PC-9 (cell line): ENCODE measurements around the gene PRR23C. TPM values are rescaled to one million over a fixed set of nuclear protein-coding genes. Genes with fewer than 3 reads are reported as not detected.
"Not testable (repeated sequence)": the region's sequence is repeated elsewhere in the genome, so short reads cannot be mapped to it uniquely, and the experiment has no call there.

ENCODE experiments used
- BruUV-seq: library from RNA; stranded (reverse); fragments of 400-500 nt; replicated peaks from 2 replicates; lab custom pipeline; 2021; lab: Mats Ljungman, UMichigan
- CTCF ChIA-PET: fragments of 300-600 bp; sonication (Branson Sonifier 250); formaldehyde crosslinking; loops from one replicate; lab custom pipeline; 2022; ENCODE audit warnings: antibody characterized with exemption; lab: Charles Lee
- POLR2A ChIA-PET: fragments of 300-600 bp; sonication (Branson Sonifier 250); formaldehyde crosslinking; loops from one replicate; lab custom pipeline; 2022; ENCODE audit warnings: antibody characterized with exemption; ENCODE audit not compliant: unreplicated experiment; lab: Charles Lee
- DNase-seq, 2 experiments: peaks; one replicate each; pipeline versions ENCODE4 v3.0.0 to v3.0.0-alpha.2; 2015 to 2022; ENCODE audit warnings: mixed read lengths in 1 of 2
- H2AFZ ChIP-seq: fragments of 200-600 bp; sonication (generic); 2 replicates; pipeline ENCODE4 v1.8.1; 2017; ENCODE audit warnings: antibody characterized with exemption
- H3F3A ChIP-seq: fragments of 200-600 bp; sonication (generic); 2 replicates; pipeline ENCODE4 v1.8.1; 2017; ENCODE audit warnings: antibody characterized with exemption, mild to moderate bottlenecking, low read depth; ENCODE audit not compliant: insufficient read depth
- H3K27ac ChIP-seq: fragments of 200-600 bp; sonication (generic); 2 replicates; pipeline ENCODE4 v1.6.1; 2016; ENCODE audit warnings: mixed run types
- H3K27me3 ChIP-seq: fragments of 200-600 bp; sonication (generic); 2 replicates; pipeline ENCODE4 v1.6.1; 2016; ENCODE audit warnings: low read depth, mixed run types; ENCODE audit not compliant: insufficient read depth
- H3K36me3 ChIP-seq: fragments of 200-600 bp; sonication (generic); 2 replicates; pipeline ENCODE4 v1.6.1; 2016; ENCODE audit warnings: low read depth, mixed run types
- H3K4me1 ChIP-seq: fragments of 200-600 bp; sonication (generic); replicated peaks from 2 replicates; pipeline ENCODE4 v1.6.1; 2016; ENCODE audit warnings: mixed run types; ENCODE audit not compliant: insufficient read depth
- H3K4me2 ChIP-seq: fragments of 200-600 bp; sonication (generic); 2 replicates; pipeline ENCODE4 v1.6.1; 2017; ENCODE audit warnings: mixed run types
- H3K4me3 ChIP-seq: fragments of 200-600 bp; sonication (generic); 2 replicates; pipeline ENCODE4 v1.6.1; 2016; ENCODE audit warnings: mixed run types
- H3K79me2 ChIP-seq: fragments of 200-600 bp; sonication (generic); 2 replicates; pipeline ENCODE4 v1.6.1; 2017; ENCODE audit warnings: low read depth, mixed run types
- H3K9me2 ChIP-seq: fragments of 200-600 bp; sonication (generic); 2 replicates; pipeline ENCODE4 v1.8.1; 2017; ENCODE audit warnings: mild to moderate bottlenecking; ENCODE audit not compliant: insufficient read depth
- H3K9me3 ChIP-seq: fragments of 200-600 bp; sonication (generic); 2 replicates; pipeline ENCODE4 v1.8.1; 2016; ENCODE audit warnings: low read depth; ENCODE audit not compliant: insufficient read depth
- H4K20me1 ChIP-seq: fragments of 200-600 bp; sonication (generic); 2 replicates; pipeline ENCODE4 v1.8.1; 2017; ENCODE audit not compliant: insufficient read depth
- EZH2 ChIP-seq: fragments of 200-600 bp; sonication (generic); IDR thresholded peaks from 2 replicates; pipeline ENCODE4 v1.8.0; 2017; ENCODE audit warnings: antibody characterized with exemption, low read depth
- intact Hi-C: fragments of 100-400 bp; cut with micrococcal nuclease; formaldehyde crosslinking; loops from one replicate; pipeline ENCODE4 v1.10.0; 2022; ENCODE audit not compliant: unreplicated experiment
- total RNA-seq: library from RNA; stranded (reverse); gene quantifications from 2 replicates; pipeline ENCODE4 v1.2.3, GENCODE V29; 2021
- TF ChIP-seq, protein P1 (sequence below): fragments of 200-600 bp; sonication (generic); conservative IDR thresholded peaks from 2 replicates; pipeline ENCODE4 v1.6.1; 2017; ENCODE audit warnings: mixed run types, antibody characterized with exemption, mild to moderate bottlenecking, moderate library complexity

The PRR23C gene
- total RNA-seq, 1 experiment from 2014 or later: not detected

DNA sequence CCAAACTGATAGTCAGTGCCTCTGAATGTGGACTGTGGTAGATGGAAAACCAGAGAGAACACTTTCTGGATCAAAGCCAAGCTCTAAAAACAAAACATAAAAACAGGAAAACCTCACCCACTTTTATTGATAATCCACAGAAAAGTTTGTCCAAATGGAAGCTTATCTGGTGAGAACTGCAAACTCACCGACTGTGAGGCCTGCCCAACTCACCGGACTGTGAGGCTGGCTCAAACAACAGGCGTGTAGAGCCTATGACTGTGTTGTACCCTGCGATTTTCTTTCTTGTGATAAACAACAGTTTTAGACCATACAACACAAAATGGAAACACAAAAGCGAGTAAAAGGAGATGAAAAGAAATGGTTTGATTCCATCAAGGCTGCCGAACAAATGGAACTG, 7.2 kb downstream of the PRR23C start:
- Histone ChIP-seq H3K79me2 (no peaks in the 10 kb centered on the region), H3K9me2 (no peaks in the 10 kb centered on the region), H3K4me1 (no peaks in the 10 kb centered on the region), H3K27ac (no peak overlapping the region), H3K36me3 (no peaks in the 10 kb centered on the region), H3K4me2 (no peak overlapping the region), H2AFZ (no peak overlapping the region), H3K4me3 (no peak overlapping the region), H3K9me3 (no peaks in the 10 kb centered on the region), H4K20me1 (no peaks in the 10 kb centered on the region), H3F3A (no peaks in the 10 kb centered on the region), H3K27me3 (peaks cover 12% of the 10 kb centered on the region)
- intact Hi-C loops: no loop called here
- BruUV-seq: no TSS peak
- no peak for DNase-seq
- POLR2A ChIA-PET: no interaction called here
- no peak for TF ChIP-seq EZH2
- TF ChIP-seq, protein P1, sequence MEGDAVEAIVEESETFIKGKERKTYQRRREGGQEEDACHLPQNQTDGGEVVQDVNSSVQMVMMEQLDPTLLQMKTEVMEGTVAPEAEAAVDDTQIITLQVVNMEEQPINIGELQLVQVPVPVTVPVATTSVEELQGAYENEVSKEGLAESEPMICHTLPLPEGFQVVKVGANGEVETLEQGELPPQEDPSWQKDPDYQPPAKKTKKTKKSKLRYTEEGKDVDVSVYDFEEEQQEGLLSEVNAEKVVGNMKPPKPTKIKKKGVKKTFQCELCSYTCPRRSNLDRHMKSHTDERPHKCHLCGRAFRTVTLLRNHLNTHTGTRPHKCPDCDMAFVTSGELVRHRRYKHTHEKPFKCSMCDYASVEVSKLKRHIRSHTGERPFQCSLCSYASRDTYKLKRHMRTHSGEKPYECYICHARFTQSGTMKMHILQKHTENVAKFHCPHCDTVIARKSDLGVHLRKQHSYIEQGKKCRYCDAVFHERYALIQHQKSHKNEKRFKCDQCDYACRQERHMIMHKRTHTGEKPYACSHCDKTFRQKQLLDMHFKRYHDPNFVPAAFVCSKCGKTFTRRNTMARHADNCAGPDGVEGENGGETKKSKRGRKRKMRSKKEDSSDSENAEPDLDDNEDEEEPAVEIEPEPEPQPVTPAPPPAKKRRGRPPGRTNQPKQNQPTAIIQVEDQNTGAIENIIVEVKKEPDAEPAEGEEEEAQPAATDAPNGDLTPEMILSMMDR: no peak
- CTCF ChIA-PET: no interaction called here

DNA sequence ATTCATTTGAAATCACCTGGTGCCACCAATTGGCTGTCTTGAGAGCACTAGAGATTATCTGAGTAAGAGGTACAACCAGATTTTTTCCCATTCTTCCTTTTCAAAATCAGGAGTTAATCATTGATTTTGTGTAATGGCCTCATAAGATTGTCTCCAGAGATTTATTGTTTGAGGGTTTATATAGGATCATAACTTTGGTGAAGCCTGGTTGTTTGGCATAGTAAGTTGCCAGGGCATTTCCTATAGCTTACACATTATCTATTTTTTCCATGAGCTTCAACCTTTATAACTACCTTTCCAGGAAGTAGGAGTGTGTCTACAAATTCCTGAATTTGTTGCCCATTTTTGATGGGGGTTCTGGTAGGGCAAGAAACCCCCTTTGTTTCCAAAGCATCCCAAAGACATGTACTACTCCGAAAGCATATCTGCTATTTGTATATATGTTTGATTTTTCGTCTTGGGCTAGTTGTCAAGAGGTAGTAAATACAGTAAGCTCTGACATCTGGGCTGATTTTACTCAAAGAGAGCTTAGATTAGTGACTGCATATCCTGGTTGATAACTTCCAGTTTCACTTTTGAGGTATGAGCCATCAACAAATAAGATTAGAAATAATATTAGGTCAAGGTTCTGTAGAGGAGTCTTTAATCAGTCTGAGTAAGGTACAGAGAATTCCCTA, 12.2 kb downstream of the PRR23C start:
- no peak overlapping the region for H3K4me3 ChIP-seq
- ChIA-PET POLR2A (no interaction called here), CTCF (no interaction called here)
- H3K36me3 ChIP-seq: no peaks in the 10 kb centered on the region
- TF ChIP-seq, protein P1: no peak
- no peak for TF ChIP-seq EZH2
- H3K9me2 ChIP-seq: no peaks in the 10 kb centered on the region; the same call in 1 of the 2 replicates
- DNase-seq: no peak
- no peaks in the 10 kb centered on the region for H3K79me2 ChIP-seq
- no peak overlapping the region for H3K27ac ChIP-seq
- H4K20me1 ChIP-seq: no peaks in the 10 kb centered on the region
- peaks cover 9% of the 10 kb centered on the region; the same call in 1 of the 2 replicates for H3K27me3 ChIP-seq
- no peaks in the 10 kb centered on the region for H3K9me3 ChIP-seq
- no peaks in the 10 kb centered on the region for H3F3A ChIP-seq
- BruUV-seq: no TSS peak
- no peaks in the 10 kb centered on the region for H3K4me1 ChIP-seq
- no peak overlapping the region for H3K4me2 ChIP-seq
- H2AFZ ChIP-seq: no peak overlapping the region
- intact Hi-C loops: no loop called here

DNA sequence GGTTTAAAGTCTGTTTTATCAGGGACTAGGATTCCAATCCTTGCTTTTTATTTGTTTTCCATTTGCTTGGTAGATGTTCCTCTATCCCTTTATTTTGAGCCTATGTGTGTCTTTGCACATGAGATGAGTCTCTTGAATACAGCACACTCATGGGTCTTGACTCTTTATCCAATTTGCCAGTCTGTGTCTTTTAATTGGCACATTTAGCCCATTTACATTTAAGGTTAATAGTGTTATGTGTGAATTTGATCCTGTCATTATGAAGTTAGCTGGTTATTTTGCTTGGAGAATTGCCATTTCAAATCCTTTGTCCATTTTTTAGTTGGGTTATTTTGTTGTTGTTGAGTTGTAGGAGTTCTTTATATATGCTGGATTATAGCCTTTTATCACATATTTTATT, 14.1 kb downstream of the PRR23C start:
- H3K79me2 ChIP-seq, BruUV-seq, H3K9me3 ChIP-seq, CTCF ChIA-PET, H2AFZ ChIP-seq, H3K4me2 ChIP-seq, POLR2A ChIA-PET, H3K9me2 ChIP-seq, H3F3A ChIP-seq, H3K36me3 ChIP-seq, H3K27me3 ChIP-seq, H3K27ac ChIP-seq, H3K4me3 ChIP-seq, H4K20me1 ChIP-seq, DNase-seq, intact Hi-C loops, H3K4me1 ChIP-seq: not testable (repeated sequence)

DNA sequence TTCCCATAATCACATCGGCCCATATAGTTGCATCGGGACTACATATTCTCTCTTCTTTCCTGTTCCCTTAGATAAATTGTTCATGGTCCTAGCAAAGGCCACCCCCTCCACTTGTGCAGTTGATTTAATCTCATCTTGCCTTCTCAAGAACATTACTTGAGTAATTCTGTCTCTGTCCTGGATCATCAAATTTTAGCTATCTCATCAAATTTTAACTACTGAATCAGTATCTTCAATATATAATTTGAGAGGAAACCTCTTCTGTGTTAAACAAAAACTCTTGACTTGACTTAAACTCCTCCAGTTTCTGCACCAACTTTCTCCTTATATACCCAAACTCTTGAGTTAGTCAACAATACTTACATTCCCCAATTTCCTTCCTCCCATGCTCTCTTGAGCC, 19.7 kb downstream of the PRR23C start:
- Histone ChIP-seq H4K20me1 (no peaks in the 10 kb centered on the region), H3K4me1 (no peaks in the 10 kb centered on the region), H3K27ac (no peak overlapping the region), H3K79me2 (no peaks in the 10 kb centered on the region), H3K36me3 (no peaks in the 10 kb centered on the region), H3K4me2 (no peak overlapping the region), H3K27me3 (no peaks in the 10 kb centered on the region), H3F3A (no peaks in the 10 kb centered on the region), H3K9me3 (no peaks in the 10 kb centered on the region), H2AFZ (no peak overlapping the region), H3K9me2 (no peaks in the 10 kb centered on the region), H3K4me3 (no peak overlapping the region)
- TF ChIP-seq EZH2: no peak
- TF ChIP-seq, protein P1: no peak
- intact Hi-C loops: no loop called here
- DNase-seq: no peak
- ChIA-PET POLR2A (no interaction called here), CTCF (no interaction called here)
- no TSS peak for BruUV-seq
